Uterus (tissue), 4 donors: ENCODE results near the gene ASMT. TPM values are rescaled to one million over a fixed set of nuclear protein-coding genes. Genes with fewer than 3 reads are reported as not detected.

ENCODE experiments used
- DNase-seq, 2 donors: peaks; one replicate each; pipeline ENCODE4 v3.0.0-alpha.2; 2019 to 2020
- H3K27ac ChIP-seq, 2 donors: fragments of 200-600 bp; sonication (generic); 1 replicate in 1 of 2; 2 replicates in 1 of 2; pipeline ENCODE4 v1.5.1; 2016 to 2018
- H3K27me3 ChIP-seq, 2 donors: fragments of 200-600 bp; sonication (generic); one replicate each; pipeline ENCODE4 v1.5.1; 2018 to 2019; ENCODE audit warnings: control low read depth in 1 of 2
- H3K36me3 ChIP-seq, 2 donors: fragments of 200-600 bp; sonication (generic); one replicate each; pipeline ENCODE4 v1.5.1; 2019; ENCODE audit warnings: control low read depth in 1 of 2
- H3K4me1 ChIP-seq, 2 donors: fragments of 200-600 bp; sonication (generic); one replicate each; pipeline ENCODE4 v1.5.1; 2018 to 2019; ENCODE audit warnings: control low read depth in 1 of 2
- H3K4me3 ChIP-seq, 2 donors: fragments of 200-600 bp; sonication (generic); 1 replicate in 1 of 2; 2 replicates in 1 of 2; pipeline ENCODE4 v1.5.1; 2018 to 2019; ENCODE audit warnings: mild to moderate bottlenecking in 1 of 2
- H3K9me3 ChIP-seq, 2 donors: fragments of 200-600 bp; sonication (generic); one replicate each; pipeline ENCODE4 v1.5.1; 2019; ENCODE audit warnings: control low read depth in 1 of 2
- POLR2A ChIP-seq, 2 donors: fragments of 450-650 bp; IDR thresholded peaks; one replicate each; pipeline ENCODE4 v1.6.1; 2016; ENCODE audit warnings: antibody characterized with exemption in 2 of 2, mild to moderate bottlenecking in 1 of 2, moderate library complexity in 1 of 2
- intact Hi-C: fragments of 100-400 bp; cut with DNase I; formaldehyde crosslinking; loops from one replicate; pipeline ENCODE4 v1.15.1; 2023; ENCODE audit warnings: low total_unique reads
- total RNA-seq, 4 donors: library from RNA; depleted of rRNA in 3 of 4; stranded (reverse); fragments of >200 nt in 3 of 4; gene quantifications; one replicate each; pipeline versions ENCODE4 v1.1.0 to v1.2.4, GENCODE V29; 2014 to 2023
- TF ChIP-seq, protein P1 (sequence below), 4 experiments: fragments of 200-600 bp in 2 of 4; fragments of 450-650 bp in 2 of 4; sonication (generic) in 2 of 4; IDR thresholded peaks; one replicate each; pipeline ENCODE4 v1.5.1; 2016 to 2019; ENCODE audit warnings: antibody characterized with exemption in 4 of 4, mild to moderate bottlenecking in 2 of 4, moderate library complexity in 1 of 4
- donor health status: DM: yes; HTN: yes; CAD: no.

ASMT gene
- total RNA-seq, 4 donors from 2014 or later = 0.21 to 2.6 TPM; not detected in 2

DNA sequence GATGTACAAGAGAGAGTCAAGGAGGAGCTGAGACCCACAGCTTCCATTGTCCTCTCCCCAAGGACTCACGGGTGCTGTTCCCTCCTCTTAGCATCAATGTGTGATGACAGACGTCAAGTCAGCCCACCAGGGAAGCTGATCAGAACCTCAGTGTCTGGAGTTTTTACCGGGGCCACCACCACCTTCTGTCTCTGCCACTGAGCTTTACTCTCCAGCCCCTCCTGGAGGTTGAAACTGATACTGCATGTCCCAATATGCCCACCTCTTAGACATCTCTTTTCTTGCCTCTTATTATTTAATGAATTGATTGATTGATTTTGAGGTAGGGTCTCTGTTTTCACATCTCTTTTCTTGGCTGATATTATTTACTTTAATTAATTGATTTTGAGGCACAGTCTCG is 33.7 kb upstream of the ASMT start:
- no peak overlapping the region for H3K27ac ChIP-seq
- no peak overlapping the region for H3K4me3 ChIP-seq
- H3K27me3 ChIP-seq = no peaks in the 10 kb centered on the region
- H3K9me3 ChIP-seq = no peaks in the 10 kb centered on the region
- peak in 1 of 2 donors; percentile 31 for DNase-seq
- no peak for TF ChIP-seq POLR2A (IDR thresholded peaks at IDR 0.05)
- TF ChIP-seq, protein P1, sequence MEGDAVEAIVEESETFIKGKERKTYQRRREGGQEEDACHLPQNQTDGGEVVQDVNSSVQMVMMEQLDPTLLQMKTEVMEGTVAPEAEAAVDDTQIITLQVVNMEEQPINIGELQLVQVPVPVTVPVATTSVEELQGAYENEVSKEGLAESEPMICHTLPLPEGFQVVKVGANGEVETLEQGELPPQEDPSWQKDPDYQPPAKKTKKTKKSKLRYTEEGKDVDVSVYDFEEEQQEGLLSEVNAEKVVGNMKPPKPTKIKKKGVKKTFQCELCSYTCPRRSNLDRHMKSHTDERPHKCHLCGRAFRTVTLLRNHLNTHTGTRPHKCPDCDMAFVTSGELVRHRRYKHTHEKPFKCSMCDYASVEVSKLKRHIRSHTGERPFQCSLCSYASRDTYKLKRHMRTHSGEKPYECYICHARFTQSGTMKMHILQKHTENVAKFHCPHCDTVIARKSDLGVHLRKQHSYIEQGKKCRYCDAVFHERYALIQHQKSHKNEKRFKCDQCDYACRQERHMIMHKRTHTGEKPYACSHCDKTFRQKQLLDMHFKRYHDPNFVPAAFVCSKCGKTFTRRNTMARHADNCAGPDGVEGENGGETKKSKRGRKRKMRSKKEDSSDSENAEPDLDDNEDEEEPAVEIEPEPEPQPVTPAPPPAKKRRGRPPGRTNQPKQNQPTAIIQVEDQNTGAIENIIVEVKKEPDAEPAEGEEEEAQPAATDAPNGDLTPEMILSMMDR (IDR thresholded peaks at IDR 0.05) = peak; percentile 46 to 55 (median 48)
- no peaks in the 10 kb centered on the region for H3K36me3 ChIP-seq
- no peaks in the 10 kb centered on the region for H3K4me1 ChIP-seq
- intact Hi-C loops = no loop called here

- Histone ChIP-seq H3K27me3 (no peaks in the 10 kb centered on the region), H3K27ac (no peak overlapping the region), H3K36me3 (no peaks in the 10 kb centered on the region), H3K9me3 (no peaks in the 10 kb centered on the region), H3K4me3 (no peak overlapping the region), H3K4me1 (no peaks in the 10 kb centered on the region)
- intact Hi-C loops = no loop called here
- TF ChIP-seq POLR2A (IDR thresholded peaks at IDR 0.05) = no peak
- TF ChIP-seq, protein P1 (IDR thresholded peaks at IDR 0.05) = no peak
- no peak for DNase-seq
Measured at GRCh38 chrX:1582686-1583437, 32.0 kb upstream of the ASMT start.

- DNase-seq = no peak
- Histone ChIP-seq H3K36me3 (no peaks in the 10 kb centered on the region), H3K27ac (no peak overlapping the region), H3K4me3 (no peak overlapping the region), H3K4me1 (no peaks in the 10 kb centered on the region), H3K27me3 (no peaks in the 10 kb centered on the region), H3K9me3 (no peaks in the 10 kb centered on the region)
- intact Hi-C loops = no loop called here
- TF ChIP-seq, protein P1 (IDR thresholded peaks at IDR 0.05) = no peak
- no peak for TF ChIP-seq POLR2A (IDR thresholded peaks at IDR 0.05)
Measured at GRCh38 chrX:1584237-1585011, 30.4 kb upstream of the ASMT start.

- DNase-seq = no peak
- intact Hi-C loops = no loop called here
- Histone ChIP-seq H3K36me3 (no peaks in the 10 kb centered on the region), H3K27ac (no peak overlapping the region), H3K4me1 (no peaks in the 10 kb centered on the region), H3K4me3 (no peak overlapping the region), H3K9me3 (no peaks in the 10 kb centered on the region), H3K27me3 (no peaks in the 10 kb centered on the region)
- TF ChIP-seq, protein P1 (IDR thresholded peaks at IDR 0.05) = no peak
- no peak for TF ChIP-seq POLR2A (IDR thresholded peaks at IDR 0.05)
Measured at GRCh38 chrX:1587161-1587560, 27.7 kb upstream of the ASMT start.
